Duodenal mucosa (tissue), 2 donors: Measurements from ENCODE around the gene SLC29A4.
"Not testable (repeated sequence)": the region's sequence is repeated elsewhere in the genome, so short reads cannot be mapped to it uniquely, and the experiment has no call there.

Experiments
- H3K27ac ChIP-seq: one replicate; pipeline ENCODE4 v1.7.0; 2013; ENCODE audit warnings: low read depth, low read length
- H3K27me3 ChIP-seq, 2 donors: one replicate each; pipeline ENCODE4 v1.7.0; 2013; ENCODE audit warnings: low read length in 2 of 2, control low read depth in 1 of 2; ENCODE audit not compliant: insufficient read depth in 2 of 2, control insufficient read depth in 1 of 2
- H3K36me3 ChIP-seq, 2 donors: one replicate each; pipeline ENCODE4 v1.7.0; 2013; ENCODE audit warnings: low read length in 2 of 2, control low read depth in 1 of 2; ENCODE audit not compliant: insufficient read depth in 2 of 2, control insufficient read depth in 1 of 2
- H3K4me1 ChIP-seq, 2 donors: one replicate each; pipeline ENCODE4 v1.7.0; 2013; ENCODE audit warnings: low read length in 2 of 2, control low read depth in 1 of 2; ENCODE audit not compliant: insufficient read depth in 2 of 2, control insufficient read depth in 1 of 2
- H3K4me3 ChIP-seq, 2 donors: one replicate each; pipeline ENCODE4 v1.7.0; 2013; ENCODE audit warnings: low read length in 2 of 2, low read depth in 1 of 2
- H3K9ac ChIP-seq, 2 donors: one replicate each; pipeline ENCODE4 v1.7.0; 2013; ENCODE audit warnings: low read length in 2 of 2, low read depth in 1 of 2
- H3K9me3 ChIP-seq, 2 donors: one replicate each; pipeline ENCODE4 v1.7.0; 2013; ENCODE audit warnings: low read length in 2 of 2, control low read depth in 1 of 2; ENCODE audit not compliant: control insufficient read depth in 1 of 2

SLC29A4 gene

DNA sequence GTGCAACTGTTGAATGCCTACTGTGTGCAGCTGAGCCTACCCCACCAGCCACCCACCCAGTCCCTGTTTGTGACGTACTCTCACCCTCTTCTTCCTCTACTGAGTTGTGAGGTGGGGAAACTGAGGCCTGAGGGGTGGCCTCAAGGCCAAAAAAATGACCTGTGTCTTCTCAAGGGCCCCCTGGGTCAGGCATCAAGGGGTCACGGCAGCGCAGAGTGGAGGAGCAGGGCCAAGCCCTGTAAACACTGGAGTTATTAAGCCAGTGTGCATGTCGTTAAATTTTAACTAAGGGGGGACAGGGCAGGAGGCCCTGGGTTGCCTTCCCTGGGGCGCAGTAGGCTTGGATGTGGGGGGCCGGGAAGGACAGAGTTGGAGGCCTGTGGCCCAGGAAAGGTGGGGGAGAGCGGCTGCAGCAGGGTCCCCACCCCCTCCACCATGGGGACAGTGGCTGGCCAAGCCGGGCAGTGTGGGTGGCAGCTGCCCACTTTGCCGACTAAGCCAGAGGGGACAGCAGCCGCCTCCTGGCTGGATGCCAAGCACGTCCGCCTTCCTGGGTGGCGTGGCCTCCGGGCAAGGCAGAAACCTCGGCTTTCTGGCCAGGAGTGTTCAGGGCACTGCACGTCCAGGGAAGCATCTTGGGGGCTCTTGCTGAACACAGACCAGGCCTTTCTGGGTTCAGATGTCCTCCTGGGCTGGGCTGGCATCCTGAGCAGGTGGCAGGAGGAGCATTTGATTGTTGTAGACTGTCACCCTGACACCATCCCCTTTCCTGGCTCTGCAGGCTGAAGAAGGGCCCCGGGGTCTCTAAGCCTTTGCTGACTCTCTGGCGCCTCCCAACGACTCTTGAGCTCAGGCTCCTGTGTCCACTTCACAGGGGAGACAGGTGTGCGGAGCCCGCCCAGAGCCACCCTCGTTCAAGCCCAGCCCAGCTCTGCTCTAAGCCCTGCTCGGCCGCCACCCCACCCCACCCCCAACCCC, 1.9 kb downstream of the SLC29A4 start:
- no peaks in the 10 kb centered on the region for H3K9me3 ChIP-seq
- no peaks in the 10 kb centered on the region for H3K36me3 ChIP-seq
- no peaks in the 10 kb centered on the region for H3K27me3 ChIP-seq
- H3K4me3 ChIP-seq: peak overlapping the region in 1 of 2 donors; percentile 17
- H3K9ac ChIP-seq: no peak overlapping the region
- H3K27ac ChIP-seq: no peak overlapping the region
- peaks cover 0 to 12% of the 10 kb centered on the region in 2 donors for H3K4me1 ChIP-seq

DNA sequence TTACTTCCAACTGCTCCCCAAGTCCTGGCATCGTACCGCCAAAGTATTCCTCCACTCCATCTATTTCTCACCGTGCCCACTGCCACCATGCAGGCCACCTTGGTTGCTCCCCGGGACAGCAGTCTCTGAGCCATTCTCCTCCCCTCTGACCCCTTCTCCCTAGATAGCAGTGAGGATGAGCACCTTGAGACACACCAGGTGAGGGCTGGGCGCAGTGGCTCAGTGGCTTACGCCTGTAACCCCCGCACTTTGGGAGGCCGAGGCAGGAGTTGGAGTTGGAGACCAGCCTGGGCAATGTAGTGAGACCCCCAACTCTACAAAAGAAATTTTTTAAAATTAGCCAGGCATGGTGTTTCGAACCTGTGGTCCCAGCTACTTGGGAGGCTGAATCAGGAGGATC, 4.2 kb downstream of the SLC29A4 start:
- Histone ChIP-seq H3K4me3 (no peak overlapping the region), H3K9me3 (no peaks in the 10 kb centered on the region), H3K4me1 (peaks cover 0 to 12% of the 10 kb centered on the region in 2 donors), H3K9ac (no peak overlapping the region), H3K36me3 (no peaks in the 10 kb centered on the region), H3K27me3 (no peaks in the 10 kb centered on the region), H3K27ac (no peak overlapping the region)

DNA sequence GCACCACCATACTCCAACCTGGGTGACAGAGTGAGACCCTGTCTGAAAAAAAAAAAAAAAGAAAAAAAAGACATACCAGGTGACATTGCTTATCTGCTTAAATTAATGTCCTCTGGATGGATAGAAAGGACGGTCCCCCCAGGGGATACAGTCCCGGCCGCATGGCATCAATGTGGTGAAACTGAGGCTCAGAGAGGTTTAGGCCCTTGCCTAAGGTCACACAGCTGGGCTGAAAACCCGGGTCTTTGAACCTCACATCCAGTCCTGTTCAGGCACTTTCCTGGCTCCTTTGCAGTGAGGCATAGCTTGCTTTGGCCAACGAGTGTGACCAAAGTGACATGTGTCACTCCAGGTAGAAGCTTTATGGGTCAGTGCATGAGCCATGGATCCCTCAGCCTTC, 4.6 kb downstream of the SLC29A4 start:
- H3K4me1 ChIP-seq: peaks cover 0 to 12% of the 10 kb centered on the region in 2 donors
- H3K9me3 ChIP-seq, H3K4me3 ChIP-seq, H3K36me3 ChIP-seq, H3K27me3 ChIP-seq, H3K27ac ChIP-seq, H3K9ac ChIP-seq: not testable (repeated sequence)

DNA sequence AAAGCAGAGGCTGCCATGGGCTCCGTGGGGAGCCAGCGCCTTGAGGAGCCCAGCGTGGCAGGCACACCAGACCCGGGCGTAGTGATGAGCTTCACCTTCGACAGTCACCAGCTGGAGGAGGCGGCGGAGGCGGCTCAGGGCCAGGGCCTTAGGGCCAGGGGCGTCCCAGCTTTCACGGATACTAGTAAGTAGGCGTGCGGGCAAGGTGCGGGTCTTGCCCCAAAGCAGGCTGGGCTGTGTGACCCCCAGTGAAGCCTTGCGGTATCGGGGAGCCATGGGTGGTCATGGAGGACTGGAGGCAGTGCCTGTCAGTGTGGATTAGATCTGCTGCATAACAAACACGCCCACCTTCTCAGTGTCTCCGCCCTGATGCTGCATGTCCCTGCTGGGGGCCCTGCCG, 5.1 kb downstream of the SLC29A4 start:
- Histone ChIP-seq H3K9me3 (no peaks in the 10 kb centered on the region), H3K27me3 (no peaks in the 10 kb centered on the region), H3K27ac (no peak overlapping the region), H3K36me3 (no peaks in the 10 kb centered on the region), H3K9ac (no peak overlapping the region), H3K4me1 (peaks cover 0 to 12% of the 10 kb centered on the region in 2 donors), H3K4me3 (no peak overlapping the region)

DNA sequence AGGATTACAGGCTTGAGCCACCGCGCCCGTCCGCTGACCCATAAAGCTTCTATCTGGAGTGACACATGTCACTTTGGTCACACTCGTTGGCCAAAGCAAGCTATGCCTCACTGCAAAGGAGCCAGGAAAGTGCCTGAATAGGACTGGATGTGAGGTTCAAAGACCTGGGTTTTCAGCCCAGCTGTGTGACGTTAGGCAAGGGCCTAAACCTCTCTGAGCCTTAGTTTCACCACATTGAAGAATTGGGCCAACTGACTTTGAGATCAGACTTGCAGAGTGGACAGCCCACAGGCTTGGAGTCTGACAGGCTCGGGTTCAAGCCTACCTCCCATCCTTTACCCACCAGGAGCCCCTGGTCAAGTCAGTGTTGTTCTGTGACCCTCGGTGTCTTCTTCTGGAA, 5.8 kb downstream of the SLC29A4 start:
- not testable (repeated sequence) for H3K36me3 ChIP-seq

DNA sequence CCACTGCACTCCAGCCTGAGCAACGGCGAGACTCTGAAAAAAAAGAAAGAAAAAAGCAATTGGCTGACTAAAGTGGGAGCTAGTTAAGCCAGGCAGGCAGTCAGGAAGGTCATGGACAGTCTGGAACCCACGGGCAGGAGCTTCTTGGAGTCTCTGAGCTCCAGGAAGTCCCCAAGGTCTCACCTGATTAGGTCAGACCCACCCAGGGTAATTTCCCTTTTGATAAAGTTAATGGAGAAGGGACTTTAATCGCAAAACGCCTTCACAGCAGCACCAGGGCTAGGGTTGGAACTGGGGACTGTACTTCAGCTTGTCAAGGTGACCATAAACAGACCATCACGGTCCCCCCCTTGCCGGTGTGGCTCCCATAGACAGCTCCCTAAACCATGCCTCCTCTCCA, 6.6 kb downstream of the SLC29A4 start:
- Histone ChIP-seq H3K9ac (no peak overlapping the region), H3K27ac (no peak overlapping the region), H3K4me3 (no peak overlapping the region), H3K4me1 (peaks cover under 1 to 9% of the 10 kb centered on the region in 2 donors), H3K9me3 (no peaks in the 10 kb centered on the region), H3K27me3 (no peaks in the 10 kb centered on the region), H3K36me3 (no peaks in the 10 kb centered on the region)

More for the DNA sequence above, 5.8 kb downstream of the SLC29A4 start:
- H3K9me3 ChIP-seq, H3K27ac ChIP-seq, H3K9ac ChIP-seq, H3K27me3 ChIP-seq, H3K4me3 ChIP-seq: not testable (repeated sequence)
- H3K4me1 ChIP-seq: peaks cover 0 to 12% of the 10 kb centered on the region in 2 donors

DNA sequence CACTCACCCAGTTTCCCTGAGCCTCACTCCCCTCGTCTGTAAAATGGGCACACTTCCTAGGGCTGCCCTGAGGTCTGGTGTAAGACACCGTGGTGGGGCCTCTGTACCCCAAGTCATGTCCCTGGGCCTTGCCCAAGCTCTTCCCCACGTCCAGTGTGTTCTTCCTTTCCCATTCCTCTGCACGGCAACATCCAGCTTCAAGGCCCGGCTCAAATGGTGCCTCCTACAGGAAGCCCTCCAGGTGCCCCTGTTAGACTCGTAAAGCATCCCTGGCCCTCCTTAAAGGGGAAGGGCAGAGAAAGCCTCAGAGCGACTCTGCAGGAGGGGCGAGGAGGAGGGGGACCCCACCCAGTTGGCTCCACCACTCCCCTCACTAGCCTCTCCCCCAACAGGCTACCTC, 8.6 kb downstream of the SLC29A4 start:
- Histone ChIP-seq H3K27me3 (no peaks in the 10 kb centered on the region), H3K27ac (no peak overlapping the region), H3K4me1 (peaks cover 3 to 5% of the 10 kb centered on the region in 2 donors), H3K36me3 (no peaks in the 10 kb centered on the region), H3K9me3 (no peaks in the 10 kb centered on the region), H3K4me3 (no peak overlapping the region), H3K9ac (no peak overlapping the region)

DNA sequence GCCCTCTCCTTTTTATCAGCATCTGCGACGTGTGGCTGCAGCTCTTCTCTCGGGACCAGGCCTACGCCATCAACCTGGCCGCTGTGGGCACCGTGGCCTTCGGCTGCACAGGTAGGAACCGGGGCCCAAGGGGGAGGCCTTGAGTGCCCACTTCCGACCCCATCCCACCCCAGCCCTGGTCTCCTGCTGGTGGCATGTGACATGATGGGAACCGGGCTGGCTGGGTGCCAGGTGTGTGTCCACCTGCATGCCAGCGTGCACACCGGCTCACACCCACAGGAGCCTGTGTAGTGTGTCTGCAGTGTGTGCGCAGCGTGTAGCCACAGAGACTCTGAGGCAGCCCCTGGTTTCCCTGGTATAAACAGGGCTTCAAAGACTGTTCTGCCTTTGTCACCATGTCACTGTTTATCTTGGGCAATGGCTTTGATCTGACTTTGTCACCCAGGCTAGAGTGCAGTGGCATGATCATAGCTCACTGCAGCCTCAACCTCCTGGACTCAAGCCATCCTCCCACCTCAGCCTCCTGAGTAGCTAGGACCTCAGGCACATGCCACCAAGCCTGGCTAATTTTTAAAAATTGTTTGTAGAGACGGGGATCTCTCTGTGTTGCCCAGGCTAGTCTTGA, 9.1 kb downstream of the SLC29A4 start:
- H3K36me3 ChIP-seq: not testable (repeated sequence)

DNA sequence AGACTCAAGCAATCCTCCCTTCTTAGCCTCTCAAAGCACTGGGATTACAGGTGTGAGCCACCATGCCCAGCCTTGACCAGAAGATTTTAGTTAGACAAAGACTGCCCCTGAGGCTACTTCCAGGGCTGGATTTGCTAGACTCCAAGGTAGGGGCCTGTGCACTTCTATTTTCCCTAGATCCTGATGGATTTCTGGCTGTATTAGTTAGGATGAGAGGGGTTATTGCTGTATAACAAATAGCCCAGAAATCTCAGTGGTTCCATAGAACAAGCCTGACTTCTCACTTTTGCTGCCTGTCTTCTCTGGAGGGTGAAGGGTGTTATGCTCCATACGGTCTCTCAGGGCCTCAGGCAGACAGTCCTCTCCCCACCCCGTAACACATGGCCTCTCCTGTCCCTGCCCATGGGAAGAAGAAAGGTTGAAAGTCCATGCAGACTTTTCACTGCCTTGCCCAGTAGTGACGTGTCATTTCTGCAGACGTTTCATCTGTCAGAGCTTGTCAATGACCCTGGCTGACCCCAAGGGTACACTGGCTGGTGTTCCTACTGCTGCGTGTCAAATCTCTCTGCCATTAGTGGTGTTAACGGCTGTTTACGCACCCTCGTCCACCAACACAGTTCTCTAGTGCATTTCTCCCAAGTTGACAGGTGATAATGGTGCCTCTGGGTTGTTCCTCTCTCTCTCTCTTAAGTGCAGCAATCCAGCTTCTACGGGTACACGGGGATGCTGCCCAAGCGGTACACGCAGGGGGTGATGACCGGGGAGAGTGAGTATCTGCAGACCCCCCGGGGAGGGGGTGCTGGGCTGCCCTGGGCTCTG, 11.6 kb downstream of the SLC29A4 start:
- Histone ChIP-seq H3K4me1 (peaks cover 0 to 5% of the 10 kb centered on the region in 2 donors), H3K27me3 (no peaks in the 10 kb centered on the region), H3K9me3 (no peaks in the 10 kb centered on the region), H3K36me3 (no peaks in the 10 kb centered on the region), H3K9ac (no peak overlapping the region), H3K27ac (no peak overlapping the region), H3K4me3 (no peak overlapping the region)

More for the DNA sequence above, 9.1 kb downstream of the SLC29A4 start:
- H3K4me1 ChIP-seq, H3K27me3 ChIP-seq, H3K9ac ChIP-seq, H3K27ac ChIP-seq, H3K4me3 ChIP-seq, H3K9me3 ChIP-seq: not testable (repeated sequence)
